H1 (cell line): ENCODE results near the gene QRICH2. TPM values are rescaled to one million over a fixed set of nuclear protein-coding genes. Genes with fewer than 3 reads are reported as not detected.
A peak's percentile ranks its signal among the peaks of the same experiment; 100 is the strongest.

Source experiments
- CTCF ChIA-PET: fragments of 300-600 bp; sonication (Branson Sonifier 250); formaldehyde crosslinking; loops from one replicate; lab custom pipeline; 2021; ENCODE audit not compliant: partially characterized antibody; lab: Charles Lee
- POLR2A ChIA-PET: fragments of 300-600 bp; sonication (Branson Sonifier 250); formaldehyde crosslinking; loops from one replicate; lab custom pipeline; 2021; ENCODE audit warnings: inconsistent platforms; ENCODE audit not compliant: partially characterized antibody; lab: Charles Lee
- DNase-seq, 2 experiments: peaks; one replicate each; pipeline versions ENCODE4 v3.0.0 to v3.0.0-alpha.2; 2010 to 2022; ENCODE audit warnings: low spot score in 2 of 2, low read depth in 1 of 2, mixed read lengths in 1 of 2
- FAIRE-seq: peaks from 2 replicates; lab custom pipeline; 2011; peaks lifted over from hg19 to GRCh38; lab: Jason Lieb, UNC
- H2AFZ ChIP-seq: 2 replicates; pipeline ENCODE4 v1.8.1; 2012; ENCODE audit warnings: low read length, inconsistent platforms
- H2AK5ac ChIP-seq: 2 replicates; pipeline ENCODE4 v1.6.1; 2013; ENCODE audit warnings: low read depth, low read length
- H2BK120ac ChIP-seq: replicated peaks from 2 replicates; pipeline ENCODE3; 2013; ENCODE audit warnings: low read depth, low read length, inconsistent platforms
- H2BK12ac ChIP-seq: 2 replicates; pipeline ENCODE4 v1.6.1; 2013; ENCODE audit warnings: low read depth, low read length
- H2BK15ac ChIP-seq: 2 replicates; pipeline ENCODE4 v1.6.1; 2013; ENCODE audit warnings: low read length
- H2BK20ac ChIP-seq: 2 replicates; pipeline ENCODE4 v1.6.1; 2013; ENCODE audit warnings: low read length
- H2BK5ac ChIP-seq: 2 replicates; pipeline ENCODE4 v1.6.1; 2013; ENCODE audit warnings: low read depth, low read length
- H3K14ac ChIP-seq: 2 replicates; pipeline ENCODE4 v1.6.1; 2013; ENCODE audit warnings: inconsistent platforms; ENCODE audit not compliant: insufficient read length
- H3K18ac ChIP-seq: 2 replicates; pipeline ENCODE4 v1.6.1; 2013; ENCODE audit warnings: low read length; ENCODE audit errors: extremely low read depth
- H3K23ac ChIP-seq: 2 replicates; pipeline ENCODE4 v1.6.1; 2013; ENCODE audit warnings: inconsistent platforms; ENCODE audit not compliant: insufficient read length
- H3K23me2 ChIP-seq: 2 replicates; pipeline ENCODE4 v1.6.1; 2013; ENCODE audit warnings: low read depth, low read length
- H3K27ac ChIP-seq: 2 replicates; pipeline ENCODE4 v1.6.1; 2011; ENCODE audit warnings: low read depth, low read length, inconsistent platforms
- H3K27me3 ChIP-seq, 4 experiments: replicated peaks in 1 of 4; 1 replicate in 1 of 4; 2 replicates in 3 of 4; pipeline versions ENCODE4 v1.6.1 to v1.8.1; 2011 to 2013; ENCODE audit warnings: low read length in 3 of 4, mild to moderate bottlenecking in 3 of 4, inconsistent platforms in 2 of 4, mixed read lengths in 2 of 4, moderate library complexity in 1 of 4; ENCODE audit not compliant: control insufficient read depth in 3 of 4, insufficient read depth in 3 of 4; ENCODE audit errors: extremely low read depth in 1 of 4
- H3K36me3 ChIP-seq, 4 experiments: 2 replicates each; pipeline versions ENCODE4 v1.6.1 to v1.8.1; 2011 to 2013; ENCODE audit warnings: mild to moderate bottlenecking in 4 of 4, low read length in 3 of 4, moderate library complexity in 2 of 4, control low read depth in 1 of 4, inconsistent platforms in 1 of 4; ENCODE audit not compliant: insufficient read depth in 4 of 4, control insufficient read depth in 2 of 4
- H3K4ac ChIP-seq: replicated peaks from 2 replicates; pipeline ENCODE3; 2013; ENCODE audit warnings: low read length, low read depth, mixed read lengths, inconsistent platforms; ENCODE audit not compliant: insufficient read length
- H3K4me1 ChIP-seq, 4 experiments: replicated peaks in 1 of 4; 1 replicate in 1 of 4; 2 replicates in 3 of 4; pipeline versions ENCODE4 v1.6.1 to v1.8.1; 2011 to 2013; ENCODE audit warnings: low read length in 3 of 4, inconsistent platforms in 2 of 4, mixed read lengths in 1 of 4; ENCODE audit not compliant: insufficient read depth in 4 of 4, control insufficient read depth in 3 of 4
- H3K4me2 ChIP-seq, 2 experiments: 2 replicates each; pipeline versions ENCODE4 v1.6.1 to v1.8.1; 2011 to 2013; ENCODE audit warnings: low read depth in 2 of 2, low read length in 2 of 2, control low read depth in 1 of 2, inconsistent platforms in 1 of 2, mild to moderate bottlenecking in 1 of 2; ENCODE audit not compliant: insufficient read depth in 1 of 2
- H3K4me3 ChIP-seq, 4 experiments: fragments of 200-600, 300-600 bp in 1 of 4; sonication (generic), shearing (Covaris generic), sonication (Bioruptor Twin) in 1 of 4; 2 replicates each; pipeline versions ENCODE4 v1.5.1 to v1.8.1; 2011 to 2016; ENCODE audit warnings: low read length in 4 of 4, low read depth in 3 of 4, control low read depth in 2 of 4, inconsistent platforms in 2 of 4, mild to moderate bottlenecking in 2 of 4, mixed read lengths in 1 of 4, moderate library complexity in 1 of 4; ENCODE audit not compliant: insufficient read depth in 2 of 4; ENCODE audit errors: extremely low read depth in 1 of 4
- H3K56ac ChIP-seq: replicated peaks from 2 replicates; pipeline ENCODE3; 2013; ENCODE audit warnings: low read depth, mild to moderate bottlenecking, mixed read lengths, low read length, inconsistent platforms; ENCODE audit not compliant: insufficient read length
- H3K79me1 ChIP-seq: 2 replicates; pipeline ENCODE4 v1.6.1; 2013; ENCODE audit warnings: low read depth, low read length, control low read depth
- H3K79me2 ChIP-seq, 2 experiments: 2 replicates each; pipeline versions ENCODE4 v1.6.1 to v1.8.1; 2012 to 2013; ENCODE audit warnings: low read length in 2 of 2, mild to moderate bottlenecking in 2 of 2, inconsistent platforms in 1 of 2; ENCODE audit not compliant: insufficient read depth in 2 of 2, control insufficient read depth in 1 of 2
- H3K9ac ChIP-seq, 4 experiments: replicated peaks in 1 of 4; 1 replicate in 1 of 4; 2 replicates in 3 of 4; pipeline versions ENCODE4 v1.6.1 to v1.8.1; 2011 to 2013; ENCODE audit warnings: low read depth in 3 of 4, low read length in 3 of 4, control low read depth in 2 of 4, mild to moderate bottlenecking in 2 of 4, moderate library complexity in 2 of 4, inconsistent platforms in 1 of 4; ENCODE audit errors: extremely low read depth in 1 of 4
- H3K9me3 ChIP-seq, 2 experiments: 2 replicates each; pipeline versions ENCODE4 v1.6.1 to v1.8.1; 2012 to 2013; ENCODE audit warnings: mild to moderate bottlenecking in 2 of 2, moderate library complexity in 2 of 2, control low read depth in 1 of 2, inconsistent platforms in 1 of 2, low read depth in 1 of 2, low read length in 1 of 2, mixed read lengths in 1 of 2; ENCODE audit not compliant: insufficient read depth in 2 of 2
- H4K20me1 ChIP-seq, 2 experiments: replicated peaks in 1 of 2; 2 replicates each; pipeline versions ENCODE3 to v1.8.1; 2011 to 2013; ENCODE audit warnings: inconsistent platforms in 2 of 2, low read length in 2 of 2, mild to moderate bottlenecking in 1 of 2; ENCODE audit not compliant: insufficient read depth in 2 of 2, control insufficient read depth in 1 of 2
- H4K5ac ChIP-seq: 2 replicates; pipeline ENCODE4 v1.6.1; 2013; ENCODE audit warnings: low read length, low read depth, mixed read lengths, inconsistent platforms; ENCODE audit not compliant: insufficient read length
- H4K8ac ChIP-seq: 2 replicates; pipeline ENCODE4 v1.8.0; 2013; ENCODE audit warnings: mild to moderate bottlenecking, moderate library complexity, low read length, inconsistent platforms; ENCODE audit not compliant: insufficient read depth; ENCODE audit errors: extremely low read depth
- H4K91ac ChIP-seq: replicated peaks from 2 replicates; pipeline ENCODE3; 2013; ENCODE audit warnings: low read length, mixed read lengths, inconsistent platforms; ENCODE audit not compliant: insufficient read length
- BCL11A ChIP-seq, 2 experiments: IDR thresholded peaks; one replicate each; pipeline ENCODE4 v1.6.1; 2011; ENCODE audit warnings: low read depth in 2 of 2, low read length in 2 of 2, mild to moderate bottlenecking in 2 of 2
- BRCA1 ChIP-seq: IDR thresholded peaks from 2 replicates; pipeline ENCODE4 v1.6.1; 2012; ENCODE audit warnings: low read depth, low read length, improper control_type of control experiment
- CBX8 ChIP-seq: fragments of 300-800, 300-1000 bp; sonication (generic); IDR thresholded peaks from 2 replicates; pipeline ENCODE4 v1.7.1; 2016; ENCODE audit warnings: low read depth, low read length, borderline replicate concordance
- CEBPB ChIP-seq: IDR thresholded peaks from 2 replicates; pipeline ENCODE4 v1.6.1; 2012; ENCODE audit warnings: low read depth, low read length
- EGR1 ChIP-seq: IDR thresholded peaks from 2 replicates; pipeline ENCODE4 v1.6.1; 2011; ENCODE audit warnings: low read depth, low read length, borderline replicate concordance
- EZH2 ChIP-seq: fragments of 200-600 bp; sonication (generic); IDR thresholded peaks from 2 replicates; pipeline ENCODE4 v1.7.1; 2012; ENCODE audit warnings: low read depth, mild to moderate bottlenecking, moderate library complexity, low read length, inconsistent platforms; ENCODE audit not compliant: severe bottlenecking
- WGBS, 2 experiments: shearing (Covaris generic) in 1 of 2; methylation state at CpG; one replicate each; pipeline versions ENCODE4 v1.1.6 to v1.1.7; 2013 to 2015; ENCODE audit warnings: low lambda C conversion rate in 2 of 2, mixed read lengths in 2 of 2, inconsistent platforms in 1 of 2, low coverage in 1 of 2, missing lambda C conversion rate in 1 of 2; ENCODE audit not compliant: insufficient replicate concordance in 2 of 2, insufficient coverage in 1 of 2, insufficient read length in 1 of 2; ENCODE audit errors: extremely low coverage in 1 of 2, missing lambda C conversion rate in 1 of 2; 5-methylcytosine and 5-hydroxymethylcytosine counted together
- polyA plus RNA-seq, 7 experiments: library from polyadenylated mRNA; depleted of rRNA in 3 of 7; stranded (reverse) in 5 of 7; unstranded in 2 of 7; fragments of >200 nt in 5 of 7; fragments of 200-250 nt in 2 of 7; gene quantifications; 1 replicate in 5 of 7; 2 replicates in 1 of 7; 4 replicates in 1 of 7; pipeline versions ENCODE4 v1.2.1 to v1.2.3, GENCODE V29; 2011 to 2013; ENCODE audit warnings: missing spikeins in 2 of 7, mixed read lengths in 2 of 7
- total RNA-seq: library from RNA; stranded (reverse); fragmentation: NEBNext Ultra II Directional; extraction: Animal tissue kit (Norgen Biotek cat#: 25700); gene quantifications from 2 replicates; pipeline ENCODE4 v1.2.1, GENCODE V29; 2021
- TF ChIP-seq, protein P1 (sequence below): IDR thresholded peaks from 2 replicates; pipeline ENCODE4 v1.6.1; 2011; ENCODE audit warnings: low read depth, mild to moderate bottlenecking, low read length; ENCODE audit not compliant: insufficient read depth
- TF ChIP-seq, protein P2 (sequence below), 3 experiments: IDR thresholded peaks; 1 replicate in 2 of 3; 2 replicates in 1 of 3; pipeline versions ENCODE4 v1.5.1 to v1.6.1; 2011; ENCODE audit warnings: low read length in 3 of 3, mild to moderate bottlenecking in 3 of 3, inconsistent platforms in 2 of 3, low read depth in 1 of 3, moderate library complexity in 1 of 3; ENCODE audit not compliant: insufficient read depth in 1 of 3; ENCODE audit errors: control extremely low read depth in 1 of 3

The QRICH2 gene
- total and polyA plus RNA-seq, 2 of the 8 experiments (the other 6 are each of a cell fraction or from before 2014, with no cell fraction given) = 2.8 to 3.8 TPM

- Histone ChIP-seq H3K79me1 (no peaks in the 10 kb centered on the region), H3K9ac (peak within 1 kb of the TSS in 3 of 4 experiments; percentile 26 to 60 (median 52); a peak in 5 of 7 replicates), H4K91ac (peak within 1 kb of the TSS; percentile 90), H2AFZ (peak within 1 kb of the TSS; percentile 86), H3K4me3 (peak within 1 kb of the TSS; percentile 36 to 69 (median 52)), H2BK120ac (no peak within 1 kb of the TSS), H2BK12ac (peak within 1 kb of the TSS; percentile 4; the same call in 1 of the 2 replicates), H3K18ac (peak within 1 kb of the TSS; percentile 75; the same call in 1 of the 2 replicates), H3K4ac (peak within 1 kb of the TSS; percentile 99), H2BK20ac (no peak within 1 kb of the TSS), H3K9me3 (no peaks in the 10 kb centered on the region), H4K5ac (peak within 1 kb of the TSS; percentile 58), H2BK15ac (peak within 1 kb of the TSS; percentile 34; the same call in 1 of the 2 replicates), H3K14ac (peak within 1 kb of the TSS; percentile 44), H2BK5ac (peak within 1 kb of the TSS; percentile 55; the same call in 1 of the 2 replicates), H3K23ac (no peak within 1 kb of the TSS), H3K27me3 (peaks cover 5 to 42% (median 31%) of the 10 kb centered on the region in 4 experiments), H3K79me2 (0 out of 4 replicates have a peak, but pooled peaks cover 0 to 2% of the 10 kb centered on the region in 2 experiments), H3K36me3 (no peaks in the 10 kb centered on the region), H3K56ac (peak within 1 kb of the TSS; percentile 66), H2AK5ac (no peak within 1 kb of the TSS), H4K20me1 (no peaks in the 10 kb centered on the region), H3K23me2 (peaks cover 11% of the 10 kb centered on the region), H3K27ac (no peak within 1 kb of the TSS; the same call in 1 of the 2 replicates), H4K8ac (peak within 1 kb of the TSS; percentile 94), H3K4me1 (peaks cover 0 to 6% (median 4%) of the 10 kb centered on the region in 4 experiments; a peak in 5 of 7 replicates), H3K4me2 (peak within 1 kb of the TSS; percentile 68 to 99)
- DNase-seq = peak in 1 of 2 experiments; percentile 82
- no peak for FAIRE-seq
- ChIA-PET CTCF (interaction anchor here (0.9 to 4.1 kb wide), 4 partner anchors 11 to 57 kb away, joined by 3 to 18 read pairs (median 5); no protein-coding TSS in a partner anchor), POLR2A (interaction anchor here (0.8 to 1.7 kb wide), 11 partner anchors 11 to 118 kb away, joined by 3 to 7 read pairs (median 4); no protein-coding TSS in a partner anchor)
- WGBS, 2 experiments = 3% methylated on average over 17 of the region's 102 CpGs; no CpG with 5 or more reads in 1 of the 2 experiments
- TF ChIP-seq, protein P1, sequence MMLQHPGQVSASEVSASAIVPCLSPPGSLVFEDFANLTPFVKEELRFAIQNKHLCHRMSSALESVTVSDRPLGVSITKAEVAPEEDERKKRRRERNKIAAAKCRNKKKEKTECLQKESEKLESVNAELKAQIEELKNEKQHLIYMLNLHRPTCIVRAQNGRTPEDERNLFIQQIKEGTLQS = no peak
- TF ChIP-seq BRCA1 (no peak), EZH2 (no peak), EGR1 (no peak), BCL11A (IDR thresholded peaks at IDR 0.05; ENCODE audit: low read depth in 2 of 2, low read length in 2 of 2) (no peak), CEBPB (no peak), CBX8 (no peak)
- TF ChIP-seq, protein P2, sequence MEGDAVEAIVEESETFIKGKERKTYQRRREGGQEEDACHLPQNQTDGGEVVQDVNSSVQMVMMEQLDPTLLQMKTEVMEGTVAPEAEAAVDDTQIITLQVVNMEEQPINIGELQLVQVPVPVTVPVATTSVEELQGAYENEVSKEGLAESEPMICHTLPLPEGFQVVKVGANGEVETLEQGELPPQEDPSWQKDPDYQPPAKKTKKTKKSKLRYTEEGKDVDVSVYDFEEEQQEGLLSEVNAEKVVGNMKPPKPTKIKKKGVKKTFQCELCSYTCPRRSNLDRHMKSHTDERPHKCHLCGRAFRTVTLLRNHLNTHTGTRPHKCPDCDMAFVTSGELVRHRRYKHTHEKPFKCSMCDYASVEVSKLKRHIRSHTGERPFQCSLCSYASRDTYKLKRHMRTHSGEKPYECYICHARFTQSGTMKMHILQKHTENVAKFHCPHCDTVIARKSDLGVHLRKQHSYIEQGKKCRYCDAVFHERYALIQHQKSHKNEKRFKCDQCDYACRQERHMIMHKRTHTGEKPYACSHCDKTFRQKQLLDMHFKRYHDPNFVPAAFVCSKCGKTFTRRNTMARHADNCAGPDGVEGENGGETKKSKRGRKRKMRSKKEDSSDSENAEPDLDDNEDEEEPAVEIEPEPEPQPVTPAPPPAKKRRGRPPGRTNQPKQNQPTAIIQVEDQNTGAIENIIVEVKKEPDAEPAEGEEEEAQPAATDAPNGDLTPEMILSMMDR (IDR thresholded peaks at IDR 0.05; ENCODE audit: control extremely low read depth in 1 of 3, insufficient read depth in 1 of 3, low read depth in 1 of 3, low read length in 3 of 3) = no peak
Measured at GRCh38 chr17:76240461-76241203, 67.4 kb downstream of the QRICH2 start, which contains the start of gene RNF157. Gene RNF157 (minus strand): TSS chr17:76240493. CDS start chr17:76240240, 253 bp downstream.
